ENCODE data around the gene DMXL2. TPM values are rescaled to one million over a fixed set of nuclear protein-coding genes. Genes with fewer than 3 reads are reported as not detected.

DMXL2 gene
- total and polyA plus RNA-seq, 2 experiments from 2014 or later, result 6.1 to 61.1 TPM

DNA sequence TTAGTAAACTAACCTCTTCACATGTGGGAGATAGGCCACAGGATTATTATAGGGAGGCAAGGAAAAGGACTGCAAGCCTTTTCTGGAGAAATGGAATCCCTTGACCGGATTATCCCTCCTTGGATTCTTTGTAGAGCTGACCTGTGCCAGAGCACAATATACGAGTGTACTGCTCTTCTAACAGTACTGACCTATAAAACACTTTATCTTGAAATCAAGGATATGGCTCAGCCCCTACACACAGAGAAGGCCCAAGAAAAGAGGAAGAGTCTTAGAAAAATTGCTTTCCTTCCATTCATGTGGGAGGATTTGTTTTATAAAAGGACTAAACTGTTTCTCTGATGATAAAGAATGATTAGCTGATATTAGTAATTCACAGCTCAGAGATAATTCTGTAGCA, 42.2 kb downstream of the DMXL2 start:
- H3K9me2 ChIP-seq (ENCODE audit: insufficient read depth), result no peaks in the 10 kb centered on the region
- DNase-seq (ENCODE audit: low spot score) (no peak), ATAC-seq (no peak)
- no peaks in the 10 kb centered on the region for H4K20me1 ChIP-seq (replicated peaks; ENCODE audit: insufficient read depth)
- H3K27ac ChIP-seq (ENCODE audit: low read depth), result no peak overlapping the region
- H3K4me1 ChIP-seq (ENCODE audit: insufficient read depth), result no peaks in the 10 kb centered on the region
- H3K36me3 ChIP-seq (ENCODE audit: insufficient read depth), result no peaks in the 10 kb centered on the region
- H3F3A ChIP-seq (replicated peaks; ENCODE audit: low read depth), result no peaks in the 10 kb centered on the region
- no peak overlapping the region for H2AFZ ChIP-seq
- no peak overlapping the region for H3K4me3 Mint-ChIP-seq
- H3K4me1 Mint-ChIP-seq, result no peaks in the 10 kb centered on the region; the same call in 2 of the 3 replicates
- no peaks in the 10 kb centered on the region for H3K36me3 Mint-ChIP-seq (ENCODE audit: low read depth)
- H3K27me3 ChIP-seq (ENCODE audit: insufficient read depth), result no peaks in the 10 kb centered on the region
- no peak overlapping the region for H3K27ac Mint-ChIP-seq
- no peak overlapping the region for H3K4me2 ChIP-seq
- no peak for TF ChIP-seq NANOG (IDR thresholded peaks at IDR 0.05; ENCODE audit: borderline replicate concordance)
- TF ChIP-seq JUNB (IDR thresholded peaks at IDR 0.05; ENCODE audit: unreplicated experiment), result no peak
- TF ChIP-seq, protein P1, sequence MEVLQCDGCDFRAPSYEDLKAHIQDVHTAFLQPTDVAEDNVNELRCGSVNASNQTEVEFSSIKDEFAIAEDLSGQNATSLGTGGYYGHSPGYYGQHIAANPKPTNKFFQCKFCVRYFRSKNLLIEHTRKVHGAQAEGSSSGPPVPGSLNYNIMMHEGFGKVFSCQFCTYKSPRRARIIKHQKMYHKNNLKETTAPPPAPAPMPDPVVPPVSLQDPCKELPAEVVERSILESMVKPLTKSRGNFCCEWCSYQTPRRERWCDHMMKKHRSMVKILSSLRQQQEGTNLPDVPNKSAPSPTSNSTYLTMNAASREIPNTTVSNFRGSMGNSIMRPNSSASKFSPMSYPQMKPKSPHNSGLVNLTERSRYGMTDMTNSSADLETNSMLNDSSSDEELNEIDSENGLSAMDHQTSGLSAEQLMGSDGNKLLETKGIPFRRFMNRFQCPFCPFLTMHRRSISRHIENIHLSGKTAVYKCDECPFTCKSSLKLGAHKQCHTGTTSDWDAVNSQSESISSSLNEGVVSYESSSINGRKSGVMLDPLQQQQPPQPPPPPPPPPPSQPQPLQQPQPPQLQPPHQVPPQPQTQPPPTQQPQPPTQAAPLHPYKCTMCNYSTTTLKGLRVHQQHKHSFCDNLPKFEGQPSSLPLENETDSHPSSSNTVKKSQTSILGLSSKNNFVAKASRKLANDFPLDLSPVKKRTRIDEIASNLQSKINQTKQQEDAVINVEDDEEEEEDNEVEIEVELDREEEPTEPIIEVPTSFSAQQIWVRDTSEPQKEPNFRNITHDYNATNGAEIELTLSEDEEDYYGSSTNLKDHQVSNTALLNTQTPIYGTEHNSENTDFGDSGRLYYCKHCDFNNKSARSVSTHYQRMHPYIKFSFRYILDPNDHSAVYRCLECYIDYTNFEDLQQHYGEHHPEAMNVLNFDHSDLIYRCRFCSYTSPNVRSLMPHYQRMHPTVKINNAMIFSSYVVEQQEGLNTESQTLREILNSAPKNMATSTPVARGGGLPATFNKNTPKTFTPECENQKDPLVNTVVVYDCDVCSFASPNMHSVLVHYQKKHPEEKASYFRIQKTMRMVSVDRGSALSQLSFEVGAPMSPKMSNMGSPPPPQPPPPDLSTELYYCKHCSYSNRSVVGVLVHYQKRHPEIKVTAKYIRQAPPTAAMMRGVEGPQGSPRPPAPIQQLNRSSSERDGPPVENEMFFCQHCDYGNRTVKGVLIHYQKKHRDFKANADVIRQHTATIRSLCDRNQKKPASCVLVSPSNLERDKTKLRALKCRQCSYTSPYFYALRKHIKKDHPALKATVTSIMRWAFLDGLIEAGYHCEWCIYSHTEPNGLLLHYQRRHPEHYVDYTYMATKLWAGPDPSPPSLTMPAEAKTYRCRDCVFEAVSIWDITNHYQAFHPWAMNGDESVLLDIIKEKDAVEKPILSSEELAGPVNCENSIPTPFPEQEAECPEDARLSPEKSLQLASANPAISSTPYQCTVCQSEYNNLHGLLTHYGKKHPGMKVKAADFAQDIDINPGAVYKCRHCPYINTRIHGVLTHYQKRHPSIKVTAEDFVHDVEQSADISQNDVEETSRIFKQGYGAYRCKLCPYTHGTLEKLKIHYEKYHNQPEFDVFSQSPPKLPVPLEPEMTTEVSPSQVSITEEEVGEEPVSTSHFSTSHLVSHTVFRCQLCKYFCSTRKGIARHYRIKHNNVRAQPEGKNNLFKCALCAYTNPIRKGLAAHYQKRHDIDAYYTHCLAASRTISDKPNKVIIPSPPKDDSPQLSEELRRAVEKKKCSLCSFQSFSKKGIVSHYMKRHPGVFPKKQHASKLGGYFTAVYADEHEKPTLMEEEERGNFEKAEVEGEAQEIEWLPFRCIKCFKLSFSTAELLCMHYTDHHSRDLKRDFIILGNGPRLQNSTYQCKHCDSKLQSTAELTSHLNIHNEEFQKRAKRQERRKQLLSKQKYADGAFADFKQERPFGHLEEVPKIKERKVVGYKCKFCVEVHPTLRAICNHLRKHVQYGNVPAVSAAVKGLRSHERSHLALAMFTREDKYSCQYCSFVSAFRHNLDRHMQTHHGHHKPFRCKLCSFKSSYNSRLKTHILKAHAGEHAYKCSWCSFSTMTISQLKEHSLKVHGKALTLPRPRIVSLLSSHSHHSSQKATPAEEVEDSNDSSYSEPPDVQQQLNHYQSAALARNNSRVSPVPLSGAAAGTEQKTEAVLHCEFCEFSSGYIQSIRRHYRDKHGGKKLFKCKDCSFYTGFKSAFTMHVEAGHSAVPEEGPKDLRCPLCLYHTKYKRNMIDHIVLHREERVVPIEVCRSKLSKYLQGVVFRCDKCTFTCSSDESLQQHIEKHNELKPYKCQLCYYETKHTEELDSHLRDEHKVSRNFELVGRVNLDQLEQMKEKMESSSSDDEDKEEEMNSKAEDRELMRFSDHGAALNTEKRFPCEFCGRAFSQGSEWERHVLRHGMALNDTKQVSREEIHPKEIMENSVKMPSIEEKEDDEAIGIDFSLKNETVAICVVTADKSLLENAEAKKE (CRISPR knock-in tag; IDR thresholded peaks at IDR 0.05), result no peak
- TF ChIP-seq CREB1 (CRISPR knock-in tag; IDR thresholded peaks at IDR 0.05; ENCODE audit: low read depth), result no peak
- TF ChIP-seq, protein P2, sequence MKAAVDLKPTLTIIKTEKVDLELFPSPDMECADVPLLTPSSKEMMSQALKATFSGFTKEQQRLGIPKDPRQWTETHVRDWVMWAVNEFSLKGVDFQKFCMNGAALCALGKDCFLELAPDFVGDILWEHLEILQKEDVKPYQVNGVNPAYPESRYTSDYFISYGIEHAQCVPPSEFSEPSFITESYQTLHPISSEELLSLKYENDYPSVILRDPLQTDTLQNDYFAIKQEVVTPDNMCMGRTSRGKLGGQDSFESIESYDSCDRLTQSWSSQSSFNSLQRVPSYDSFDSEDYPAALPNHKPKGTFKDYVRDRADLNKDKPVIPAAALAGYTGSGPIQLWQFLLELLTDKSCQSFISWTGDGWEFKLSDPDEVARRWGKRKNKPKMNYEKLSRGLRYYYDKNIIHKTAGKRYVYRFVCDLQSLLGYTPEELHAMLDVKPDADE (IDR thresholded peaks at IDR 0.05), result no peak
- TF ChIP-seq STAT1 (IDR thresholded peaks at IDR 0.05; ENCODE audit: unreplicated experiment), result no peak
- H3K9me3 Mint-ChIP-seq, result no peaks in the 10 kb centered on the region
- H3K27me3 Mint-ChIP-seq (ENCODE audit: insufficient read depth, low read depth, poor library complexity), result no peaks in the 10 kb centered on the region
- no peaks in the 10 kb centered on the region for H3K79me2 ChIP-seq (replicated peaks; ENCODE audit: insufficient read depth)
- H3K4me3 ChIP-seq, result no peak overlapping the region
